ENCODE results near the gene TRIM37. TPM values are rescaled to one million over a fixed set of nuclear protein-coding genes. Genes with fewer than 3 reads are reported as not detected.
"Not testable (repeated sequence)": the region's sequence is repeated elsewhere in the genome, so short reads cannot be mapped to it uniquely, and the experiment has no call there.

Gene TRIM37
- polyA plus RNA-seq, 3 donors, result 25.2 to 31.1 (median 27.7) TPM

- DNase-seq (ENCODE audit: extremely low read depth in 1 of 11, low read depth in 9 of 11, low spot score in 4 of 11), result no peak
These were observed 23.1 kb upstream of the TRIM37 start for GRCh38 chr17:59129814-59130213.

GRCh38 chr17:59126809-59127417 lies 20.2 kb upstream of the TRIM37 start:
- no peak for DNase-seq (ENCODE audit: extremely low read depth in 1 of 11, low read depth in 9 of 11, low spot score in 4 of 11)

GRCh38 chr17:59124665-59125064 lies 18.0 kb upstream of the TRIM37 start:
- DNase-seq (ENCODE audit: extremely low read depth in 1 of 11, low read depth in 9 of 11, low spot score in 4 of 11), result no peak

- no peak for DNase-seq (ENCODE audit: extremely low read depth in 1 of 11, low read depth in 9 of 11, low spot score in 4 of 11)
These were observed 15.3 kb upstream of the TRIM37 start for GRCh38 chr17:59121901-59122480.

- DNase-seq (ENCODE audit: extremely low read depth in 1 of 11, low read depth in 9 of 11, low spot score in 4 of 11), result no peak
These were observed 8.8 kb upstream of the TRIM37 start for GRCh38 chr17:59115474-59115873.

- no peak for DNase-seq (ENCODE audit: extremely low read depth in 1 of 11, low read depth in 9 of 11, low spot score in 4 of 11)
These were observed 4.9 kb upstream of the TRIM37 start for GRCh38 chr17:59111539-59111938.

- DNase-seq (ENCODE audit: extremely low read depth in 1 of 11, low read depth in 9 of 11, low spot score in 4 of 11), result no peak
These were observed 4.3 kb upstream of the TRIM37 start for GRCh38 chr17:59110973-59111372.

GRCh38 chr17:59108400-59109102 lies 1.9 kb upstream of the TRIM37 start:
- no peak for DNase-seq (ENCODE audit: extremely low read depth in 1 of 11, low read depth in 9 of 11, low spot score in 4 of 11)

- no peak for DNase-seq (ENCODE audit: extremely low read depth in 1 of 11, low read depth in 9 of 11, low spot score in 4 of 11)
These were observed 608 bp upstream of the TRIM37 start for GRCh38 chr17:59107306-59107670.

GRCh38 chr17:59105852-59106462 lies 723 bp downstream of the TRIM37 start:
- DNase-seq (ENCODE audit: extremely low read depth in 1 of 11, low read depth in 9 of 11, low spot score in 4 of 11), result peak in 1 of 11 donors; percentile 25

- no peak for DNase-seq (ENCODE audit: extremely low read depth in 1 of 11, low read depth in 9 of 11, low spot score in 4 of 11)
These were observed 5.5 kb downstream of the TRIM37 start for GRCh38 chr17:59101178-59101577.

- no peak for DNase-seq (ENCODE audit: extremely low read depth in 1 of 11, low read depth in 9 of 11, low spot score in 4 of 11)
These were observed 8.8 kb downstream of the TRIM37 start for GRCh38 chr17:59097876-59098275.

- no peak for DNase-seq (ENCODE audit: extremely low read depth in 1 of 11, low read depth in 9 of 11, low spot score in 4 of 11)
These were observed 11.7 kb downstream of the TRIM37 start for GRCh38 chr17:59094861-59095530.

- peak in 7 of 11 donors; percentile 40 to 72 (median 54) for DNase-seq (ENCODE audit: extremely low read depth in 1 of 11, low read depth in 9 of 11, low spot score in 4 of 11)
These were observed 12.9 kb downstream of the TRIM37 start for GRCh38 chr17:59093702-59094231.

- no peak for DNase-seq (ENCODE audit: extremely low read depth in 1 of 11, low read depth in 9 of 11, low spot score in 4 of 11)
These were observed 13.5 kb downstream of the TRIM37 start for GRCh38 chr17:59093145-59093701.

GRCh38 chr17:59090593-59090992 lies 16.1 kb downstream of the TRIM37 start:
- not testable (repeated sequence) for DNase-seq (ENCODE audit: extremely low read depth in 1 of 11, low read depth in 9 of 11, low spot score in 4 of 11)

GRCh38 chr17:59084154-59084553 lies 22.5 kb downstream of the TRIM37 start:
- DNase-seq (ENCODE audit: extremely low read depth in 1 of 11, low read depth in 9 of 11, low spot score in 4 of 11), result no peak

- no peak for DNase-seq (ENCODE audit: extremely low read depth in 1 of 11, low read depth in 9 of 11, low spot score in 4 of 11)
These were observed 32.2 kb downstream of the TRIM37 start for GRCh38 chr17:59074494-59074893.

- no peak for DNase-seq (ENCODE audit: extremely low read depth in 1 of 11, low read depth in 9 of 11, low spot score in 4 of 11)
These were observed 32.7 kb downstream of the TRIM37 start for GRCh38 chr17:59073972-59074371.

All from renal cortex interstitium (tissue), 11 donors.